ENCODE measurements around the gene SLC41A2. TPM values are rescaled to one million over a fixed set of nuclear protein-coding genes. Genes with fewer than 3 reads are reported as not detected.
"Not testable (repeated sequence)": the region's sequence is repeated elsewhere in the genome, so short reads cannot be mapped to it uniquely, and the experiment has no call there.

The SLC41A2 gene
- total and polyA plus RNA-seq, 8 donors = 2.5 to 35.7 (median 4.2) TPM

DNA sequence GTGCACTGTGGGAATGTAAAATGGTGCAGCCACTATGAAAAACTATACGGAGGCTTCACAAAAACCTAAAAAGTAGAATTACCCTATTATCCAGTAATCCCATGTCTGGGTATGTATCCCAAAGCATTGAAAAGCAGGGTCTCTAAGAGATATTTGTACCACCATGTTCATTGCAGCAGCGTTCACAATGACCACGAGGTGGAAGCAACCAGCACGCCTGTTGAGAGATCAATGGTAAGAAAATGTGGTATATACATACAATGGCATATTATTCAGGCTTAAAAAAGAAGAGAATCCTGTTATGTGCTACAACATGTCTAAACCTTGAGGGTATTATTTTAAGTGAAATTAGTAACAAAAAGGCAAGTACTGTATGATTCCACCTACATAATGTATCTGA is 27.1 kb upstream of the SLC41A2 start:
- H3K4me3 ChIP-seq = no peak overlapping the region
- TF ChIP-seq, protein P1, sequence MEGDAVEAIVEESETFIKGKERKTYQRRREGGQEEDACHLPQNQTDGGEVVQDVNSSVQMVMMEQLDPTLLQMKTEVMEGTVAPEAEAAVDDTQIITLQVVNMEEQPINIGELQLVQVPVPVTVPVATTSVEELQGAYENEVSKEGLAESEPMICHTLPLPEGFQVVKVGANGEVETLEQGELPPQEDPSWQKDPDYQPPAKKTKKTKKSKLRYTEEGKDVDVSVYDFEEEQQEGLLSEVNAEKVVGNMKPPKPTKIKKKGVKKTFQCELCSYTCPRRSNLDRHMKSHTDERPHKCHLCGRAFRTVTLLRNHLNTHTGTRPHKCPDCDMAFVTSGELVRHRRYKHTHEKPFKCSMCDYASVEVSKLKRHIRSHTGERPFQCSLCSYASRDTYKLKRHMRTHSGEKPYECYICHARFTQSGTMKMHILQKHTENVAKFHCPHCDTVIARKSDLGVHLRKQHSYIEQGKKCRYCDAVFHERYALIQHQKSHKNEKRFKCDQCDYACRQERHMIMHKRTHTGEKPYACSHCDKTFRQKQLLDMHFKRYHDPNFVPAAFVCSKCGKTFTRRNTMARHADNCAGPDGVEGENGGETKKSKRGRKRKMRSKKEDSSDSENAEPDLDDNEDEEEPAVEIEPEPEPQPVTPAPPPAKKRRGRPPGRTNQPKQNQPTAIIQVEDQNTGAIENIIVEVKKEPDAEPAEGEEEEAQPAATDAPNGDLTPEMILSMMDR (IDR thresholded peaks at IDR 0.05) = no peak
- H3K27ac ChIP-seq = no peak overlapping the region
- H3K36me3 ChIP-seq = no peaks in the 10 kb centered on the region
- no peaks in the 10 kb centered on the region for H3K27me3 ChIP-seq
- ATAC-seq (no peak), DNase-seq (no peak)
- intact Hi-C loops (cut with DNase I) = no loop called here
- H3K9me3 ChIP-seq = no peaks in the 10 kb centered on the region
- H3K4me1 ChIP-seq = peaks cover 15 to 26% of the 10 kb centered on the region in 2 donors

DNA sequence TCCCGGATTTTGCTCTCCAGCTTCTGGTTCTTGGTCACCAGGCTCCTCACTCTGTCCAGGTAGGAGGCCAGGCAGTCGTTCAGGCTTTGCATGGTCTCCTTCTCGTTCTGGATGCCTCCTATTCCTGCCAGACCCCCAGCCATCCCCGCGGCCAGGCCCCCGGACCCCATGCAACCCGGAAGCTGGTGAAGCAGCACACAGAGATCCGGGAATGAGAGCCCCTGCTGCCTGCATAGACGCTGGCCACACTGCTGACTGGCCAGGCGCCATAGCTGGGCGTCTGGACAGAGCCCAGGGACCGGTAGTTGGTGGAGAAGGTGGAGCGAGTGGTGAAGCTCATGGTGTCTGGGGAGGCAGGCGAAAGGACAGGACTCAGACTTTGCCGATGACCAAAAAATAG is 19.6 kb upstream of the SLC41A2 start:
- H3K4me1 ChIP-seq; H3K9me3 ChIP-seq; intact Hi-C loops (cut with DNase I); ATAC-seq; H3K4me3 ChIP-seq; DNase-seq; H3K27ac ChIP-seq; H3K36me3 ChIP-seq; H3K27me3 ChIP-seq: not testable (repeated sequence)

DNA sequence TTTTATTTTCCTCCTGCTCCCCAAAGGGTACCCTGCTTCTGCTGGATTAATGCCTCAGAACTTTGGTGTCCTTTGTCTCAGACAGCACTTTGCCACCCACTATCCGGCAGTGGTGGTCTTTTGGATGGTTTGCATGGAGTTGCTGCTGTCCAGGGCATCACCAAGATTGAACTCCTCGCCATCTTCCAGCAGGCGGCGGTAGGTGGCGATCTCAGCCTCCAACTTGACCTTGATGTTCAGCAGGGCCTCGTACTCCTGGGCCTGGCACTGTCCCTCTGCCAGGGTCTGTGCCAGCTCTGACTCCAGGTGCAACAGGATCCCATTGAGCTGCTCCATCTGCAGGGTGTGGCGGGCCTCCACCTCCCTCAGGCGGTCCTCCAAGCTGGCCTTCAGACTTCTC is 18.6 kb upstream of the SLC41A2 start:
- Histone ChIP-seq H3K4me3 (no peak overlapping the region), H3K4me1 (no peaks in the 10 kb centered on the region), H3K36me3 (no peaks in the 10 kb centered on the region), H3K27ac (no peak overlapping the region), H3K27me3 (no peaks in the 10 kb centered on the region), H3K9me3 (no peaks in the 10 kb centered on the region)
- no peak for DNase-seq
- ATAC-seq = no peak
- TF ChIP-seq, protein P1 (IDR thresholded peaks at IDR 0.05) = no peak
- intact Hi-C loops (cut with DNase I) = no loop called here

DNA sequence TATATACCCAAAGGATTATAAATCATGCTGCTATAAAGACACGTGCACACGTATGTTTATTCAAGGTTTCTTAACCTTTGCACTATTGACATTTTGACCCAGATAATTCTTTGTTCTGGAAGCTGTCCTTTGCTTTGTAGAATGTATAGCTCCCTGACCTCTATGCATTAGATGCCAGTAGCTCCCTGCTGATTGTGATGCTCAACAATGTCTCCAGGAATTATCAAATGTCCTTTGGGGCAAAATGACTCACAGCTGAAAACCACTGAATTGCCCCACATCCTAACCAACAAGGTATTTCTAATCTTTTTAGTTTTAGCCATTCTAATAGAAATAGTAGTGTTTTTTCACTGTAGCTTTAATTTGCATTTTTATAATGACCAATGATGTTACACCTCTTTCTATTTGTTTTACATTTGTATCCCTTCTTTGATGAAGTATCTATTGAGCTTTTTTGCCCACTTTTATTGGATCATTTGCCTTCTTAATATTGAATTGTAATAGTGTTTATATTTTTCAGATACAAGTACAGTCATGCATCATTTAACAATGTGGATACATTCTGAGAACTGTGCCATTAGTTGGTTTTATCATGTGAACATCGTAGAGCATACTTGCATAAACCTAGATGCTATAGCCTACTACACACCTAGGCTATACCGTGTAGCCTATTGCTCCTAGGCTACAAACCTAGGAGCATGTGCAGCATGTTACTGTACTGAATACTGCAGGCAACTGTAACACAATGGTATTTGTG is 17.7 kb upstream of the SLC41A2 start:
- ATAC-seq (no peak), DNase-seq (no peak)
- Histone ChIP-seq H3K27ac (no peak overlapping the region), H3K9me3 (no peaks in the 10 kb centered on the region), H3K27me3 (no peaks in the 10 kb centered on the region), H3K4me3 (no peak overlapping the region), H3K4me1 (no peaks in the 10 kb centered on the region), H3K36me3 (no peaks in the 10 kb centered on the region)
- TF ChIP-seq, protein P1 (IDR thresholded peaks at IDR 0.05) = no peak
- intact Hi-C loops (cut with DNase I) = no loop called here

DNA sequence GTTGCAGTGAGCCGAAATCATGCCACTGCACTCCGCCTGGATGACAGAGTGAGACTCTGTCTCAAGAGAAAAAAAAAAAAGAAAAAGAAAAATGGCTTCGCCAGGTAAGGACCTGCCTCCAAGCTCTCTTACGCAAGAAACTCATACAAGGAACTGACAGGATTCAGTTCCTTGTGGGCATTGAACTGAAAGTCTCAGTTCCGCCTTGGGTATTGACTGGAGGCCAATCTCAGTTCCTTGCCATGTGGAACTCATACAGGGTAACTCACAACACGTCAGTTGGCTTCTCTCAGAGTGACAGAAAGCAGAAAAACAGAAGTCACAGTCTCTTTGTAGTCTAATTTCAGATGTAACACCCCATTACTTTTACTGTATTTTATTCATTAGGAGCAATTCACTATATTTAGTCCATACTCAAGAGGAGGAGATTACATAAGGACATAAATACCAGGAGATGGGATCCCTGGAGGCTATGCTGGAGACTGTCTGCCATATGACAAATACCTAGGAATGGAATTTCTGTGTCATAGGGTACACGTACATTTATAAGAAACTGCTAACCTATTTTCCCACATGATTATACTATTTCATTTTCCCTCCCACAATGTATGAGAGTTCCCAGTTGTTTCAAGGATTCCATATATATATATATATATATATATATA is 16.7 kb upstream of the SLC41A2 start:
- no peak overlapping the region for H3K27ac ChIP-seq
- TF ChIP-seq, protein P1 (IDR thresholded peaks at IDR 0.05) = no peak
- DNase-seq (peak in 1 of 4 donors; percentile 56), ATAC-seq (peak; percentile 80)
- H3K9me3 ChIP-seq = no peaks in the 10 kb centered on the region
- H3K4me1 ChIP-seq = no peaks in the 10 kb centered on the region
- no peaks in the 10 kb centered on the region for H3K36me3 ChIP-seq
- no peak overlapping the region for H3K4me3 ChIP-seq
- intact Hi-C loops (cut with DNase I) = no loop called here
- no peaks in the 10 kb centered on the region for H3K27me3 ChIP-seq
